Ectodermal cell (in vitro differentiated cells): ENCODE results near the gene RGS6.

Experiments
- H3K27ac ChIP-seq: 2 replicates; pipeline ENCODE4 v1.7.0; 2013; ENCODE audit warnings: mild to moderate bottlenecking, low read depth, low read length; ENCODE audit not compliant: insufficient read depth, poor library complexity, severe bottlenecking
- H3K27me3 ChIP-seq: 2 replicates; pipeline ENCODE4 v1.7.0; 2013; ENCODE audit warnings: mild to moderate bottlenecking, low read length; ENCODE audit not compliant: insufficient read depth, control insufficient read depth, poor library complexity, severe bottlenecking
- H3K36me3 ChIP-seq: one replicate; pipeline ENCODE4 v1.7.0; 2013; ENCODE audit warnings: low read length; ENCODE audit not compliant: control insufficient read depth, insufficient read depth
- H3K4me1 ChIP-seq: one replicate; pipeline ENCODE4 v1.7.0; 2013; ENCODE audit warnings: low read length; ENCODE audit not compliant: control insufficient read depth, insufficient read depth
- H3K4me3 ChIP-seq: 2 replicates; pipeline ENCODE4 v1.7.0; 2013; ENCODE audit warnings: low read depth, low read length, control low read depth; ENCODE audit not compliant: insufficient read depth
- H3K9me3 ChIP-seq: 2 replicates; pipeline ENCODE4 v1.7.0; 2013; ENCODE audit warnings: mild to moderate bottlenecking, low read length, moderate library complexity; ENCODE audit not compliant: control insufficient read depth
- WGBS, 2 experiments: methylation state at CpG; one replicate each; pipeline ENCODE4 v1.1.7; 2013; ENCODE audit warnings: missing lambda C conversion rate in 2 of 2; 5-methylcytosine and 5-hydroxymethylcytosine counted together

RGS6 gene

DNA sequence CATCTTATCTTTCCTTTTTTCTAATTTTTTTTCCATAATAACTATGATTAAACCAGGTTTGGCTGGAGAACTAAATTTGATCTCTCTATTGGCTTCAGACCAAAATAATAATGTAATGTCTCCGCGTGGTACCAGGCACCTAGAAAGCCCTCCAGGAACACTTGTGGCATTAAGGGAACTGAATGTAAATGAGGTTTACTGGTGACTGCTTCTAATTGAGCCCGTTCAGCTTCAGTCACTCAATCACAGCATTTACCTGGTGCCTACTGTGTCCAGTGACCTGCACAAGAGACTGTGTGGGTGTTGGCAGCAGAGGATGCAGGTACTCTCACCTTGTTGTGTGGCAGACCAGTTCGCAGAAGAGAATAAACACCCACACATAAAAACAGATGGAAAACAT lies 659.2 kb downstream of the RGS6 start:
- H3K27me3 ChIP-seq: no peaks in the 10 kb centered on the region
- H3K4me1 ChIP-seq: no peaks in the 10 kb centered on the region
- no peak overlapping the region for H3K4me3 ChIP-seq
- no peak overlapping the region for H3K27ac ChIP-seq
- WGBS, 2 experiments: 88 to 91% methylated on average over 4 of the region's 4 CpGs
- no peaks in the 10 kb centered on the region for H3K36me3 ChIP-seq
- H3K9me3 ChIP-seq: no peaks in the 10 kb centered on the region

GRCh38 chr14:72594099-72594901 lies 662.1 kb downstream of the RGS6 start:
- whole genome bisulfite sequencing, 2 experiments: 91 to 94% methylated on average over 14 of the region's 14 CpGs
- H3K27ac ChIP-seq: no peak overlapping the region
- no peak overlapping the region for H3K4me3 ChIP-seq

GRCh38 chr14:72595152-72595862 lies 663.1 kb downstream of the RGS6 start:
- Histone ChIP-seq H3K9me3 (no peaks in the 10 kb centered on the region), H3K27ac (no peak overlapping the region), H3K36me3 (no peaks in the 10 kb centered on the region), H3K4me3 (no peak overlapping the region), H3K4me1 (peaks cover 7% of the 10 kb centered on the region), H3K27me3 (no peaks in the 10 kb centered on the region)
- WGBS, 2 experiments: 95 to 97% methylated on average over 8 of the region's 8 CpGs

More at GRCh38 chr14:72594099-72594901, 662.1 kb downstream of the RGS6 start:
- H3K4me1 ChIP-seq: no peaks in the 10 kb centered on the region
- H3K36me3 ChIP-seq: no peaks in the 10 kb centered on the region
- no peaks in the 10 kb centered on the region for H3K27me3 ChIP-seq
- no peaks in the 10 kb centered on the region for H3K9me3 ChIP-seq

DNA sequence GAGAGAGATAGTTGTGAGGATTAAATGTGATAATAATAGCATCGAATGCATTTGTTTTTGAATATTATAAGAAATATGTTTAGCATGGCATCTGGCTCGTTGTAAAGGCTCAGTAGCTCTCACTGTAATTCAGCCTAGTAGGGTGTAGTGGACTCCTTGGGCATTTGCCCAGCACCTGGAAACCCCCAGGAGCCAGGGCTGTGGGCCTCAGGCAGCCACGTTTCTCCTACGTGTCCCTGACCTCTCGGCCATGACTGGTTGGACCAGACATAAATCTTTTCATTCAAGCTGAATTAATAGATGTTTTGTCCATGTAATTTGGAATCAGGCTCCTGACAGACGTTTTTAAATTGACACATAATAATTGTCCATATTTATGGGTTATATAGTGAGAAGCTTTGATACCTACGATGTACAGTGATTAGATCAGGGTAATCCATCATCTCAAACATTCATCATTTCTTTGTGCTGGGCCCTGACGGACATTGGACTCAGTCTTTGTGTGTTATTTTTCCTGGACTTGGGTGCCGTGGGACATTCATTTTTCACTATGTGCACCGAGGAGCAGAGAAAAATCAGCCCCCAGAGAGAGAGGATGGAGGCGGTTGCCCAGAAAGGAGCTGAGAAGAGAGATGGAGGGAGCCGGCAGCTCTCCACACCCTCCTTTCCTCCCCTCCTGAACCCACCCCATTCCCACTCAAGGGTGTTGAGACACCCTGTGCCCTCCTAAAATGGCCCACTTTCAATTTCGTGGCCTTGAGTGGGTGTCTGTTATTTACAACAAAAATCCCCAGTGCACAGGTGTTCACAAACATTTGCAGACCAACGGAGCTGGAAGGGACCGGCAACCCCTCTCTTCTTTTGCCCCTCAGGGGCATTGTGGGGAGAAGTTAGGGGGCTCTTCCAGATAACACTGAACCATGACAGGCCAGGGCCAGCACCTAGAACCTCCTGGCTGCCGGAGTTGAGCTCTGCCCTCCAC lies 665.3 kb downstream of the RGS6 start:
- 83% methylated on average over 13 to 16 of the region's 16 CpGs for WGBS, 2 experiments
- Histone ChIP-seq H3K4me1 (peaks cover 11% of the 10 kb centered on the region), H3K27me3 (no peaks in the 10 kb centered on the region), H3K36me3 (no peaks in the 10 kb centered on the region), H3K27ac (no peak overlapping the region), H3K9me3 (no peaks in the 10 kb centered on the region), H3K4me3 (no peak overlapping the region)

DNA sequence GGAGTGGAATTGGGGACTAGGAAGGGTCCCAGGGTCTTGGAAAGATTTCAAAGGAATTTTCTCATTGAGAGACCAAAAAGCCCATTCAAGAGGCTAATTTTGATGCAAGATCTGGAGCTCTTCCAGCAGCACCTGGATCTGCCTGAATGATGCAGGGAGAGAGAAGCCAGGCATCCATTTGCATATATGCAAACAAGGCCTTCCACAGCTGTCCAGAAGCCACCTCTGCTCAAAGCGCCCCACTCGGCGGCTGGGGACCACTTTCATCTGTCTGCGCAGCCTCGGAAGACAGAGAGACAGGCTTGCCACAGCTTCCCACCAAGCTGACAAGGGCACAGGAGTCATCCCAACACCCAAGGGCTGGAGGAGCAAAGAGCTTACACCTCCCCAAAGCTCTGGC lies 666.1 kb downstream of the RGS6 start:
- Histone ChIP-seq H3K9me3 (no peaks in the 10 kb centered on the region), H3K36me3 (no peaks in the 10 kb centered on the region), H3K4me3 (no peak overlapping the region), H3K4me1 (peaks cover 11% of the 10 kb centered on the region), H3K27ac (no peak overlapping the region), H3K27me3 (no peaks in the 10 kb centered on the region)
- 90 to 94% methylated on average over 5 of the region's 5 CpGs for WGBS, 2 experiments

DNA sequence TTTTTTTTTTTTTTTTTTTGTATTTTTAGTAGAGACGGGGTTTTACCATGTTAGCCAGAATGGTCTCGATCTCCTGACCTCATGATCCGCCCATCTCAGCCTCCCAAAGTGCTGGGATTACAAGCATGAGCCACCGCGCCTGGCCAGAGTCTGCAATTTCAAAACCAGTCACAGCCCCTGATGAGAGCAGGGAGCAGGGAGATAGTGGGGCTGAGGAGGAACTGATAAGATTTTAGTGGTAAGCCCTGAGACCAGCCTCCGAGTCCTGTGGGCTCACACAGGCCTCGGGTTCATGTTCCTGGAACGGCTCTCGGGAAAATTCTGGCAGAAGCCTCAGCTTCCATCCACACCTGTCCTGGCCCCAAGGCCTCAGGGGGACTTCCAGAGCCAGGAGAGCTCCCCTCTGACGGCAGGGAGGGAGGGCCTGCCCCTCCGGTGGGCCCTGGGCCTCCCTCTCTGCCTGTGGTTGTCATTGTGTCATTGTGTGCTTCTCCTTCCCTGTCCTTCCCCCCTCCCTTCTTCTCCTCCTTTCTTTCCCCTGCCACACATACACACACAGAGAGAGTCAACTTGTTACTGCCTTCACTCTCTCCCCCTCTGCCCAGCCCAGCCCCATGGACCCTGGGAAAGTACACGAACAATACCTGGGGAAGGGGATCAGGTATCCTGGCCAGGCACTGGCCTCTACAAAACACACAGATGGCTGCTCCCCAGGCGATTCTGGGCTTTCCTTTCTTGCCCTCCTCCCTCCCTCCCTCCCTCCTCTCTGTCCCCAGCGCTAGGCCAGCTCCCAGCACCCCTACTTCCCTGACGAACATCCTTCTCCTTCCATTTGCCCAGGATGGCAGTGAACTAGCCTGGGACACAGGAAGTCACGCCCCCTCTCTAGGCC lies 667.6 kb downstream of the RGS6 start:
- H3K4me1 ChIP-seq: peaks cover 11% of the 10 kb centered on the region
- 58 to 63% methylated on average over 15 to 16 of the region's 16 CpGs for WGBS, 2 experiments
- H3K27me3 ChIP-seq: no peaks in the 10 kb centered on the region
- no peak overlapping the region for H3K4me3 ChIP-seq
- H3K27ac ChIP-seq: no peak overlapping the region
- no peaks in the 10 kb centered on the region for H3K9me3 ChIP-seq
- H3K36me3 ChIP-seq: no peaks in the 10 kb centered on the region

- H3K9me3 ChIP-seq: no peaks in the 10 kb centered on the region
- H3K27ac ChIP-seq: no peak overlapping the region
- H3K27me3 ChIP-seq: no peaks in the 10 kb centered on the region
- 71 to 78% methylated on average over 7 to 9 of the region's 9 CpGs for WGBS, 2 experiments
- H3K36me3 ChIP-seq: no peaks in the 10 kb centered on the region
- peaks cover 11% of the 10 kb centered on the region for H3K4me1 ChIP-seq
- no peak overlapping the region for H3K4me3 ChIP-seq
Observed at GRCh38 chr14:72600551-72601330, 668.5 kb downstream of the RGS6 start.

- no peak overlapping the region for H3K27ac ChIP-seq
- no peaks in the 10 kb centered on the region for H3K27me3 ChIP-seq
- H3K4me3 ChIP-seq: no peak overlapping the region
- peaks cover 11% of the 10 kb centered on the region for H3K4me1 ChIP-seq
- no peaks in the 10 kb centered on the region for H3K36me3 ChIP-seq
- no peaks in the 10 kb centered on the region for H3K9me3 ChIP-seq
- 89 to 98% methylated on average over 4 of the region's 4 CpGs for WGBS, 2 experiments
Observed at GRCh38 chr14:72603639-72604038, 671.4 kb downstream of the RGS6 start.

GRCh38 chr14:72604133-72604532 lies 671.9 kb downstream of the RGS6 start:
- WGBS, 2 experiments: 92 to 93% methylated on average over 3 of the region's 3 CpGs
- no peaks in the 10 kb centered on the region for H3K36me3 ChIP-seq
- H3K4me1 ChIP-seq: peaks cover 11% of the 10 kb centered on the region
- H3K4me3 ChIP-seq: no peak overlapping the region
- no peak overlapping the region for H3K27ac ChIP-seq
- no peaks in the 10 kb centered on the region for H3K9me3 ChIP-seq
- H3K27me3 ChIP-seq: no peaks in the 10 kb centered on the region
